ENCODE measurements around the gene YWHAH.
"Not testable (repeated sequence)": the region's sequence is repeated elsewhere in the genome, so short reads cannot be mapped to it uniquely, and the experiment has no call there.

YWHAH gene

GRCh38 chr22:31951194-31952093 lies 7.1 kb downstream of the YWHAH start:
- DNase-seq = no peak

- DNase-seq = no peak
These were observed 7.7 kb downstream of the YWHAH start for GRCh38 chr22:31952094-31952401.

- DNase-seq = no peak
These were observed 8.1 kb downstream of the YWHAH start for GRCh38 chr22:31952472-31952871.

GRCh38 chr22:31953261-31953660 lies 8.9 kb downstream of the YWHAH start:
- no peak for DNase-seq

- no peak for DNase-seq
These were observed 10.5 kb downstream of the YWHAH start for GRCh38 chr22:31954535-31955523.

GRCh38 chr22:31956360-31956759 lies 12.0 kb downstream of the YWHAH start:
- DNase-seq = no peak

GRCh38 chr22:31957970-31958594 lies 13.7 kb downstream of the YWHAH start:
- DNase-seq = no peak

GRCh38 chr22:31958625-31959239 lies 14.4 kb downstream of the YWHAH start:
- peak; percentile 29 for DNase-seq

- no peak for DNase-seq
These were observed 16.4 kb downstream of the YWHAH start for GRCh38 chr22:31960767-31961166.

- DNase-seq = no peak
These were observed 18.2 kb downstream of the YWHAH start for GRCh38 chr22:31962387-31963125.

- no peak for DNase-seq
These were observed 23.7 kb downstream of the YWHAH start for GRCh38 chr22:31968022-31968421.

GRCh38 chr22:31969789-31970489 lies 25.6 kb downstream of the YWHAH start:
- peak; percentile 65 for DNase-seq

- peak; percentile 97 for DNase-seq
These were observed 26.4 kb downstream of the YWHAH start for GRCh38 chr22:31970490-31971444.

GRCh38 chr22:31972180-31972579 lies 27.8 kb downstream of the YWHAH start:
- no peak for DNase-seq

- no peak for DNase-seq
These were observed 29.4 kb downstream of the YWHAH start for GRCh38 chr22:31973739-31974138.

- peak; percentile 77 for DNase-seq
These were observed 33.0 kb downstream of the YWHAH start for GRCh38 chr22:31977141-31977841.

- no peak for DNase-seq
These were observed 33.6 kb downstream of the YWHAH start for GRCh38 chr22:31977939-31978338.

GRCh38 chr22:31980628-31981027 lies 36.3 kb downstream of the YWHAH start:
- no peak for DNase-seq

GRCh38 chr22:31981976-31982375 lies 37.6 kb downstream of the YWHAH start:
- DNase-seq = not testable (repeated sequence)

All from activated T-cell treated with anti-CD3 and anti-CD28 coated beads, Interleukin-2, amount 50 U/mL, for 1 hour (primary cell).